ENCODE results near the gene THSD4.
A peak's percentile ranks its signal among the peaks of the same experiment; 100 is the strongest.
"Not testable (repeated sequence)": the region's sequence is repeated elsewhere in the genome, so short reads cannot be mapped to it uniquely, and the experiment has no call there.

THSD4 gene

GRCh38 chr15:71439478-71439877 lies 324.2 kb downstream of the THSD4 start:
- not testable (repeated sequence) for DNase-seq

GRCh38 chr15:71440489-71441110 lies 325.3 kb downstream of the THSD4 start:
- peak; percentile 31 to 58 for DNase-seq

- DNase-seq: peak; percentile 5 to 63
Measured at GRCh38 chr15:71443538-71443937, 328.3 kb downstream of the THSD4 start.

GRCh38 chr15:71444032-71444810 lies 328.9 kb downstream of the THSD4 start:
- DNase-seq: no peak

GRCh38 chr15:71444866-71445590 lies 329.8 kb downstream of the THSD4 start:
- no peak for DNase-seq

- DNase-seq: no peak
Measured at GRCh38 chr15:71447328-71448250, 332.3 kb downstream of the THSD4 start.

- DNase-seq: peak; percentile 35 to 79
Measured at GRCh38 chr15:71448688-71449114, 333.4 kb downstream of the THSD4 start.

GRCh38 chr15:71449363-71449762 lies 334.1 kb downstream of the THSD4 start:
- DNase-seq: no peak

GRCh38 chr15:71449956-71450355 lies 334.7 kb downstream of the THSD4 start:
- no peak for DNase-seq

- DNase-seq: no peak
Measured at GRCh38 chr15:71451130-71451529, 335.9 kb downstream of the THSD4 start.

GRCh38 chr15:71452893-71453292 lies 337.6 kb downstream of the THSD4 start:
- no peak for DNase-seq

- no peak for DNase-seq
Measured at GRCh38 chr15:71454462-71454996, 339.3 kb downstream of the THSD4 start.

- DNase-seq: no peak
Measured at GRCh38 chr15:71455107-71455506, 339.8 kb downstream of the THSD4 start.

- no peak for DNase-seq
Measured at GRCh38 chr15:71455878-71456277, 340.6 kb downstream of the THSD4 start.

GRCh38 chr15:71456362-71456761 lies 341.1 kb downstream of the THSD4 start:
- DNase-seq: no peak

GRCh38 chr15:71456811-71457210 lies 341.5 kb downstream of the THSD4 start:
- DNase-seq: no peak

GRCh38 chr15:71458089-71458660 lies 342.9 kb downstream of the THSD4 start:
- DNase-seq: no peak

- DNase-seq: no peak
Measured at GRCh38 chr15:71461748-71462147, 346.5 kb downstream of the THSD4 start.

- no peak for DNase-seq
Measured at GRCh38 chr15:71462638-71463037, 347.4 kb downstream of the THSD4 start.

GRCh38 chr15:71463156-71463665 lies 347.9 kb downstream of the THSD4 start:
- DNase-seq: no peak

GRCh38 chr15:71465131-71465955 lies 350.1 kb downstream of the THSD4 start:
- DNase-seq: no peak
